GM18526 (cell line): Measurements from ENCODE around the gene DAB1.

ENCODE experiments used
- POLR2A ChIP-seq: IDR thresholded peaks from 3 replicates; pipeline ENCODE4 v1.6.1; 2011; ENCODE audit not compliant: insufficient read length; ENCODE audit errors: extremely low read depth

The DAB1 gene

GRCh38 chr1:57091642-57092041 is 332.2 kb downstream of the DAB1 start:
- TF ChIP-seq POLR2A: no peak

GRCh38 chr1:57089855-57090254 is 334.0 kb downstream of the DAB1 start:
- no peak for TF ChIP-seq POLR2A

- no peak for TF ChIP-seq POLR2A
Measured at GRCh38 chr1:57089221-57089620, 334.6 kb downstream of the DAB1 start.

- no peak for TF ChIP-seq POLR2A
Measured at GRCh38 chr1:57088653-57089052, 335.2 kb downstream of the DAB1 start.

GRCh38 chr1:57086154-57086553 is 337.7 kb downstream of the DAB1 start:
- TF ChIP-seq POLR2A: no peak

GRCh38 chr1:57084701-57085100 is 339.2 kb downstream of the DAB1 start:
- no peak for TF ChIP-seq POLR2A

GRCh38 chr1:57082711-57083439 is 341.0 kb downstream of the DAB1 start:
- no peak for TF ChIP-seq POLR2A

- TF ChIP-seq POLR2A: no peak
Measured at GRCh38 chr1:57079454-57080157, 344.3 kb downstream of the DAB1 start.

GRCh38 chr1:57072401-57073110 is 351.3 kb downstream of the DAB1 start:
- no peak for TF ChIP-seq POLR2A

GRCh38 chr1:57067863-57068262 is 356.0 kb downstream of the DAB1 start:
- TF ChIP-seq POLR2A: no peak

GRCh38 chr1:57066980-57067610 is 356.8 kb downstream of the DAB1 start:
- no peak for TF ChIP-seq POLR2A

- no peak for TF ChIP-seq POLR2A
Measured at GRCh38 chr1:57065442-57065841, 358.4 kb downstream of the DAB1 start.

- TF ChIP-seq POLR2A: no peak
Measured at GRCh38 chr1:57064379-57065140, 359.3 kb downstream of the DAB1 start.

- no peak for TF ChIP-seq POLR2A
Measured at GRCh38 chr1:57063406-57064125, 360.3 kb downstream of the DAB1 start.
